HepG2 (cell line): ENCODE results near the gene OGFR. TPM values are rescaled to one million over a fixed set of nuclear protein-coding genes. Genes with fewer than 3 reads are reported as not detected.

Experiments used
- ADNP ChIP-seq: sonication (generic); formaldehyde crosslinking; IDR thresholded peaks from 2 replicates; pipeline ENCODE4 v1.4.0; 2020; ENCODE audit warnings: missing genetic modification reagents
- BHLHE40 ChIP-seq: IDR thresholded peaks from 2 replicates; pipeline ENCODE4 v1.6.1; 2011; ENCODE audit warnings: low read length, improper control_type of control experiment
- BRF2 ChIP-seq: sonication (generic); formaldehyde crosslinking; IDR thresholded peaks from 2 replicates; pipeline ENCODE4 v1.8.1; 2022; ENCODE audit warnings: mild to moderate bottlenecking, missing genetic modification reagents
- DMTF1 ChIP-seq: sonication (generic); formaldehyde crosslinking; IDR thresholded peaks from 2 replicates; pipeline ENCODE4 v1.4.0; 2020; ENCODE audit warnings: mild to moderate bottlenecking, missing genetic modification reagents
- IKZF5 ChIP-seq: IDR thresholded peaks from 2 replicates; pipeline ENCODE4 v1.6.1; 2018; ENCODE audit warnings: missing genetic modification reagents, mild to moderate bottlenecking, missing compliant biosample characterization
- JDP2 ChIP-seq: sonication (generic); formaldehyde crosslinking; IDR thresholded peaks from 2 replicates; pipeline ENCODE4 v1.8.1; 2022; ENCODE audit warnings: missing genetic modification reagents, borderline replicate concordance
- JUNB ChIP-seq: sonication (generic); formaldehyde crosslinking; IDR thresholded peaks from 2 replicates; pipeline ENCODE4 v1.8.0; 2022; ENCODE audit warnings: missing genetic modification reagents, mild to moderate bottlenecking, borderline replicate concordance
- KDM1A ChIP-seq: IDR thresholded peaks from 2 replicates; pipeline ENCODE4 v1.6.1; 2016; ENCODE audit warnings: missing compliant biosample characterization
- LCORL ChIP-seq, 2 experiments: fragments of 450-650 bp in 1 of 2; sonication (generic) in 1 of 2; formaldehyde crosslinking in 1 of 2; IDR thresholded peaks; 2 replicates each; pipeline versions ENCODE4 v1.5.0 to v1.6.1; 2017 to 2020; ENCODE audit warnings: antibody characterized with exemption in 1 of 2, missing genetic modification reagents in 1 of 2
- LRRFIP1 ChIP-seq: sonication (generic); formaldehyde crosslinking; conservative IDR thresholded peaks from 2 replicates; pipeline ENCODE4 v1.4.0; 2020; ENCODE audit warnings: missing genetic modification reagents
- MZF1 ChIP-seq: sonication (generic); formaldehyde crosslinking; IDR thresholded peaks from 2 replicates; pipeline ENCODE4 v1.8.1; 2023; ENCODE audit warnings: mild to moderate bottlenecking, missing genetic modification reagents, borderline replicate concordance
- PITX1 ChIP-seq: sonication (generic); formaldehyde crosslinking; IDR thresholded peaks from 2 replicates; pipeline ENCODE4 v1.5.1; 2020; ENCODE audit warnings: mild to moderate bottlenecking, missing genetic modification reagents
- PPARG ChIP-seq: conservative IDR thresholded peaks from 2 replicates; pipeline ENCODE4 v1.6.1; 2016; ENCODE audit warnings: missing biosample characterization, missing genetic modification reagents
- TMF1 ChIP-seq: sonication (generic); formaldehyde crosslinking; IDR thresholded peaks from 2 replicates; pipeline ENCODE4 v1.8.1; 2022; ENCODE audit warnings: low read depth, missing genetic modification reagents
- ZFP37 ChIP-seq: sonication (generic); formaldehyde crosslinking; IDR thresholded peaks from 2 replicates; pipeline ENCODE4 v1.4.0; 2020; ENCODE audit warnings: missing genetic modification reagents, borderline replicate concordance
- ZNF274 ChIP-seq: sonication (generic); formaldehyde crosslinking; IDR thresholded peaks from 2 replicates; pipeline ENCODE4 v1.5.1; 2020; ENCODE audit warnings: mild to moderate bottlenecking, missing genetic modification reagents
- ZNF282 ChIP-seq: fragments of 450-650 bp; IDR thresholded peaks from 2 replicates; pipeline ENCODE4 v1.6.1; 2018; ENCODE audit not compliant: partially characterized antibody
- ZNF564 ChIP-seq: sonication (generic); formaldehyde crosslinking; IDR thresholded peaks from 2 replicates; pipeline ENCODE4 v1.8.1; 2023; ENCODE audit warnings: mild to moderate bottlenecking, missing genetic modification reagents
- ZNF639 ChIP-seq: conservative IDR thresholded peaks from 2 replicates; pipeline ENCODE4 v1.6.1; 2018; ENCODE audit warnings: missing genetic modification reagents
- ZNF703 ChIP-seq: sonication (generic); formaldehyde crosslinking; IDR thresholded peaks from 2 replicates; pipeline ENCODE4 v1.5.1; 2020; ENCODE audit warnings: missing genetic modification reagents, mild to moderate bottlenecking, moderate library complexity, borderline replicate concordance
- polyA plus RNA-seq, 8 experiments: library from polyadenylated mRNA; depleted of rRNA in 3 of 8; stranded (reverse) in 7 of 8; unstranded in 1 of 8; fragments of >200 nt; fragmentation: Illumina TruSeq in 4 of 8; extraction: Trizol in 4 of 8; gene quantifications; 2 replicates each; pipeline versions ENCODE4 v1.2.1 to v1.2.3, GENCODE V29; 2011 to 2016; ENCODE audit warnings: low read depth in 4 of 8, missing spikeins in 1 of 8, mixed read lengths in 1 of 8; ENCODE audit not compliant: insufficient read depth in 1 of 8
- total RNA-seq, 5 experiments: library from RNA; depleted of rRNA; stranded (reverse); fragments of >200 nt; fragmentation: Illumina TruSeq; extraction: Trizol; gene quantifications; 2 replicates each; pipeline ENCODE4 v1.2.3, GENCODE V29; 2016; ENCODE audit warnings: low read depth in 1 of 5

The OGFR gene
- total and polyA plus RNA-seq, 2 of the 13 experiments (the other 11 are each of a cell fraction or from before 2014, with no cell fraction given), result 47.7 to 81.8 TPM

GRCh38 chr20:62818592-62819493 lies 14.2 kb downstream of the OGFR start (continued):
- no peak for TF ChIP-seq BHLHE40
- TF ChIP-seq PITX1 (CRISPR knock-in tag), result peak; percentile 50
- TF ChIP-seq KDM1A, result no peak
- TF ChIP-seq MZF1, result no peak
- TF ChIP-seq BRF2, result no peak
- TF ChIP-seq ZNF282, result no peak
- TF ChIP-seq LCORL (IDR thresholded peaks at IDR 0.05), result no peak
- TF ChIP-seq LCORL (CRISPR knock-in tag; IDR thresholded peaks at IDR 0.05), result peak; percentile 84
- peak; percentile 78 for TF ChIP-seq ZNF564 (CRISPR knock-in tag)
- no peak for TF ChIP-seq ZNF703
- TF ChIP-seq ZFP37 (CRISPR knock-in tag), result no peak
- TF ChIP-seq JDP2 (CRISPR knock-in tag), result no peak
- TF ChIP-seq PPARG, result no peak
- peak; percentile 19; the same call in 1 of the 2 replicates for TF ChIP-seq TMF1
- peak; percentile 33; the same call in 1 of the 2 replicates for TF ChIP-seq IKZF5
- TF ChIP-seq LRRFIP1 (CRISPR knock-in tag), result no peak
- TF ChIP-seq ZNF639 (CRISPR knock-in tag), result 0 out of 2 replicates have a peak, but pooled peaks have one; percentile 29
- no peak for TF ChIP-seq ADNP (CRISPR knock-in tag)
- no peak for TF ChIP-seq JUNB (CRISPR knock-in tag)
- peak; percentile 45 for TF ChIP-seq ZNF274 (CRISPR knock-in tag)
- TF ChIP-seq DMTF1 (CRISPR knock-in tag), result no peak
